ENCODE data around the gene GNGT1.

- TF ChIP-seq CTCF (IDR thresholded peaks at IDR 0.05) (peak; percentile 64), ZFX (IDR thresholded peaks at IDR 0.05; ENCODE audit: borderline replicate concordance) (no peak)
Measured at GRCh38 chr7:93861325-93861949, 44.9 kb upstream of the GNGT1 start.

Measured in 22Rv1 (cell line).